MM.1S (cell line): ENCODE measurements around the gene SULF2.

Source experiments
- DNase-seq: peaks from one replicate; pipeline ENCODE4 v3.0.0-alpha.2; 2015
- H2AFZ ChIP-seq: fragments of 300-600 bp; sonication (generic); 2 replicates; pipeline ENCODE4 v1.6.0; 2016; ENCODE audit warnings: antibody characterized with exemption, low read length
- H3F3A ChIP-seq: fragments of 300-600 bp; sonication (generic); 2 replicates; pipeline ENCODE4 v1.6.1; 2016; ENCODE audit warnings: mild to moderate bottlenecking, antibody characterized with exemption, low read length, moderate library complexity, mixed read lengths; ENCODE audit not compliant: insufficient read depth
- H3K27ac ChIP-seq: fragments of 300-600 bp; sonication (generic); 2 replicates; pipeline ENCODE4 v1.5.1; 2016; ENCODE audit warnings: mild to moderate bottlenecking, low read length
- H3K27me3 ChIP-seq: fragments of 300-600 bp; sonication (generic); replicated peaks from 2 replicates; pipeline ENCODE4 v1.6.0; 2016; ENCODE audit warnings: low read length; ENCODE audit not compliant: insufficient read depth
- H3K36me3 ChIP-seq: fragments of 300-600 bp; sonication (generic); replicated peaks from 2 replicates; pipeline ENCODE4 v1.6.1; 2016; ENCODE audit warnings: mild to moderate bottlenecking, low read length, mixed read lengths; ENCODE audit not compliant: insufficient read depth
- H3K4me1 ChIP-seq: fragments of 300-600 bp; sonication (generic); 2 replicates; pipeline ENCODE4 v1.6.1; 2016; ENCODE audit warnings: low read length, mixed read lengths
- H3K4me2 ChIP-seq: fragments of 300-600 bp; sonication (generic); 2 replicates; pipeline ENCODE4 v1.6.0; 2016; ENCODE audit warnings: low read depth, low read length
- H3K4me3 ChIP-seq: fragments of 300-600 bp; sonication (generic); 2 replicates; pipeline ENCODE4 v1.5.1; 2016; ENCODE audit warnings: low read length, mixed read lengths
- H3K79me2 ChIP-seq: fragments of 300-600 bp; sonication (generic); 2 replicates; pipeline ENCODE4 v1.6.1; 2016; ENCODE audit warnings: mixed run types, low read length, mixed read lengths
- H3K9ac ChIP-seq: fragments of 300-600 bp; sonication (generic); 2 replicates; pipeline ENCODE4 v1.6.1; 2016; ENCODE audit warnings: low read length, mixed read lengths
- H3K9me2 ChIP-seq: fragments of 300-600 bp; sonication (generic); replicated peaks from 2 replicates; pipeline ENCODE4 v1.6.1; 2016; ENCODE audit warnings: mild to moderate bottlenecking, low read length, mixed read lengths; ENCODE audit not compliant: insufficient read depth
- H3K9me3 ChIP-seq: fragments of 300-600 bp; sonication (generic); replicated peaks from 2 replicates; pipeline ENCODE4 v1.6.1; 2016; ENCODE audit warnings: mild to moderate bottlenecking, low read length, mixed read lengths; ENCODE audit not compliant: insufficient read depth
- H4K20me1 ChIP-seq: fragments of 300-600 bp; sonication (generic); 2 replicates; pipeline ENCODE4 v1.6.1; 2016; ENCODE audit warnings: mild to moderate bottlenecking, low read length, moderate library complexity, mixed read lengths; ENCODE audit not compliant: insufficient read depth
- EZH2 ChIP-seq: fragments of 300-600 bp; sonication (generic); optimal IDR thresholded peaks from 2 replicates; pipeline ENCODE3; 2017; ENCODE audit warnings: low read depth, mild to moderate bottlenecking, antibody characterized with exemption, low read length, mixed read lengths
- EZH2phosphoT487 ChIP-seq: fragments of 300-600 bp; sonication (generic); IDR thresholded peaks from 2 replicates; pipeline ENCODE4 v1.6.1; 2018; ENCODE audit warnings: antibody characterized with exemption, low read length
- TF ChIP-seq, protein P1 (sequence below): fragments of 300-600 bp; sonication (generic); IDR thresholded peaks from 2 replicates; pipeline ENCODE4 v1.5.1; 2016; ENCODE audit warnings: antibody characterized with exemption, low read length, mixed read lengths

The SULF2 gene

DNA sequence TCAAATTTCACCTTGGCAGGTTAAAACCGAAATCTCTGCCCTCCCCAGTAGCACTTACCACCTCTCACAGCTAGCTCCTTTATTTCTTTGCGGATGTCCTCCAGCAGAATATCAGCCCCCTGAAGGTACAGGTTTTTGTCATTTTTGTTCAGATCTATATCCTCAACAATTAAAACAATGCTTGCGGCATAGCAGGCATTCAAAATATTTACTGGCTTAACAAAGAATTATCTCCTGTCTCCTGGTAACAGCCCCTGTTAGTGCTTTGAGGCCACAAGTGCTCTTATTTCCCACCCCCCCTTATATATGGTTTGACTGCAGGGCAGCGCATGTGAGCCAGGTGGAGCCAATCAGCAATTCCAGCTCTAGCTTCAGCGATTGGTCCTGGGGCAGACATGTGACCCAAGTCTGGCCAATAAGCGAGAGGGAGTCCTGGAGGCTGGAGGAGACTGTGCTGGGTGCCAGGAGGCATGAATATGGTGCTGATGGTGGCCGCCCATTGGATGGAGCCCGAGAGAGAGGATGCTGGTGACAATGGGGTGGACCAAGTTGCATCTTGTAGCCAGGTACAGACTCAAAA, 21.0 kb downstream of the SULF2 start:
- no peaks in the 10 kb centered on the region for H3K9me2 ChIP-seq
- H2AFZ ChIP-seq: no peak overlapping the region
- TF ChIP-seq EZH2phosphoT487 (no peak), EZH2 (no peak)
- TF ChIP-seq, protein P1, sequence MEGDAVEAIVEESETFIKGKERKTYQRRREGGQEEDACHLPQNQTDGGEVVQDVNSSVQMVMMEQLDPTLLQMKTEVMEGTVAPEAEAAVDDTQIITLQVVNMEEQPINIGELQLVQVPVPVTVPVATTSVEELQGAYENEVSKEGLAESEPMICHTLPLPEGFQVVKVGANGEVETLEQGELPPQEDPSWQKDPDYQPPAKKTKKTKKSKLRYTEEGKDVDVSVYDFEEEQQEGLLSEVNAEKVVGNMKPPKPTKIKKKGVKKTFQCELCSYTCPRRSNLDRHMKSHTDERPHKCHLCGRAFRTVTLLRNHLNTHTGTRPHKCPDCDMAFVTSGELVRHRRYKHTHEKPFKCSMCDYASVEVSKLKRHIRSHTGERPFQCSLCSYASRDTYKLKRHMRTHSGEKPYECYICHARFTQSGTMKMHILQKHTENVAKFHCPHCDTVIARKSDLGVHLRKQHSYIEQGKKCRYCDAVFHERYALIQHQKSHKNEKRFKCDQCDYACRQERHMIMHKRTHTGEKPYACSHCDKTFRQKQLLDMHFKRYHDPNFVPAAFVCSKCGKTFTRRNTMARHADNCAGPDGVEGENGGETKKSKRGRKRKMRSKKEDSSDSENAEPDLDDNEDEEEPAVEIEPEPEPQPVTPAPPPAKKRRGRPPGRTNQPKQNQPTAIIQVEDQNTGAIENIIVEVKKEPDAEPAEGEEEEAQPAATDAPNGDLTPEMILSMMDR: no peak
- peaks cover 84% of the 10 kb centered on the region for H3K79me2 ChIP-seq
- H3K9ac ChIP-seq: no peak overlapping the region
- peak overlapping the region; percentile 100; the same call in 1 of the 2 replicates for H3K27ac ChIP-seq
- H3K36me3 ChIP-seq: no peaks in the 10 kb centered on the region; the same call in 1 of the 2 replicates
- H3K4me3 ChIP-seq: no peak overlapping the region
- no peak for DNase-seq
- H3K4me2 ChIP-seq: peak overlapping the region; percentile 79; the same call in 1 of the 2 replicates
- peaks cover 78% of the 10 kb centered on the region for H3K4me1 ChIP-seq
- no peaks in the 10 kb centered on the region for H3K9me3 ChIP-seq
- peaks cover 67% of the 10 kb centered on the region for H3F3A ChIP-seq
- H3K27me3 ChIP-seq: no peaks in the 10 kb centered on the region
- no peaks in the 10 kb centered on the region for H4K20me1 ChIP-seq

DNA sequence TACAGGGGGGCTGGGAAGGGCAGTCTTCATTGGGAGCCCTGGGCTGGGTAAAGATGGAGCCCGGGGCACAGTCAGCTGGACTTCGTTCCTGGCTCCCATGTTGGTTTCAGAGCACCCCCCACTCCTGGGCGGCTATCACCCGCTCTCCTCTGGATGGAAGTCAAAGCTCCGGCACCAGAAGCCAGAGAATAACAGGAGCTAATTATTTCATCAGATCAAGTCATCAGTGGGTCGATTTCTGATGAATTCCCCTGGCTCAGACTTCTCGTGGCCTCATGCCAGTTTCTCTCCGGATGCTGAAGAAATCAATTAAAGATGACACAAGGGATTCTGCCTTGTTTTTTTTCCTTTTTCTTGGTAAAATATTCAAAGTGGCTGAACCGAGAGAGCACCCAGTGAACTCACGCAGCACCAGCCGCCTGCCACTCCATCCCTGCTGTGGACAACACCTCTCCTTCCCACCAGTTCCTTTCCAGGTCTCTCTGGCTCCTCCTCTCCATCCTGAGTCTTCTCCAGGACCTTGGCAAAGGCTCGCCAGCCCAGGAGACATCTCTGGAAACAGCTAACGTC, 22.5 kb downstream of the SULF2 start:
- no peaks in the 10 kb centered on the region for H3K9me3 ChIP-seq
- H4K20me1 ChIP-seq: no peaks in the 10 kb centered on the region
- no peaks in the 10 kb centered on the region; the same call in 1 of the 2 replicates for H3K36me3 ChIP-seq
- H2AFZ ChIP-seq: no peak overlapping the region
- H3K27ac ChIP-seq: peak overlapping the region; percentile 100
- TF ChIP-seq EZH2phosphoT487: no peak
- no peak for TF ChIP-seq EZH2
- TF ChIP-seq, protein P1: no peak
- peaks cover 84% of the 10 kb centered on the region for H3K4me1 ChIP-seq
- H3K9me2 ChIP-seq: no peaks in the 10 kb centered on the region
- H3F3A ChIP-seq: peaks cover 74% of the 10 kb centered on the region
- no peak for DNase-seq
- no peaks in the 10 kb centered on the region for H3K27me3 ChIP-seq
- H3K4me3 ChIP-seq: peak overlapping the region; percentile 31
- peak overlapping the region; percentile 79 for H3K4me2 ChIP-seq
- H3K79me2 ChIP-seq: peaks cover 73% of the 10 kb centered on the region
- peak overlapping the region; percentile 46 for H3K9ac ChIP-seq

DNA sequence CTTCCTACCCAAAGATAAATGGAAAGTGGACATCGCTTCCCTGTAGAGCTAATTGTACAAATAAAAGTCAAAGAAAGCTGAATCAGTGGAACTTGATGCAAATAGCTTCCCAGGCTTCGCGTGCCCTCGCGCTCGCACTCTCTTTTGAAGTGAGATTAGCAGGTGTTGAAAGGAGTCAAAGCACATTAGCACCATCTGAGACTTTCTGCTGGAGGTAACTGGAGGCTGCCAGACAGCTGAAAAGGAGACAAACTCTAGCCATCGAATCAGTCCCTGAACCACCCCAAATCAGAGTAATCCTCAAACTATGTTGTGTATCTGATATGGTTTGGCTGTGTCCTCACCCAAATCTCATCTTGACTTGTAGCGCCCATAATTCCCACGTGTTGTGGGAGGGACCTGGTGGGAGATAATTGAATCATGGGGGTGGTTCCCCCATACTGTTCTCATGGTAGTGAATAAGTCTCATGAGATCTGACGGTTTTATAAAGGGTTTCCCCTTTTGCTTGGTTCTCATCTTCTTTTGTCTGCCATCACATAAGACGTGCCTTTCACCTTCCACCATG, 23.7 kb downstream of the SULF2 start:
- Histone ChIP-seq H3K27ac (peak overlapping the region; percentile 100), H2AFZ (no peak overlapping the region), H3K4me3 (peak overlapping the region; percentile 31), H3K27me3 (no peaks in the 10 kb centered on the region), H3K9me2 (no peaks in the 10 kb centered on the region), H3K4me2 (peak overlapping the region; percentile 79), H3F3A (peaks cover 77% of the 10 kb centered on the region), H3K79me2 (peaks cover 73% of the 10 kb centered on the region), H3K36me3 (peaks cover 8% of the 10 kb centered on the region), H3K4me1 (peaks cover 84% of the 10 kb centered on the region), H4K20me1 (no peaks in the 10 kb centered on the region), H3K9me3 (no peaks in the 10 kb centered on the region), H3K9ac (peak overlapping the region; percentile 46)
- TF ChIP-seq, protein P1: no peak
- no peak for TF ChIP-seq EZH2
- no peak for TF ChIP-seq EZH2phosphoT487
- peak; percentile 92 for DNase-seq
